NOMO-1 treated with DMSO at 0.1 percent for 48 hours (cell line): ENCODE results near the gene UPK3BL1.
"Not testable (repeated sequence)": the region's sequence is repeated elsewhere in the genome, so short reads cannot be mapped to it uniquely, and the experiment has no call there.

Experiments
- DNase-seq: peaks from one replicate; lab custom pipeline; 2025; ENCODE audit not compliant: unreplicated experiment; lab: John Stamatoyannopoulos, UW

The UPK3BL1 gene, protein sequence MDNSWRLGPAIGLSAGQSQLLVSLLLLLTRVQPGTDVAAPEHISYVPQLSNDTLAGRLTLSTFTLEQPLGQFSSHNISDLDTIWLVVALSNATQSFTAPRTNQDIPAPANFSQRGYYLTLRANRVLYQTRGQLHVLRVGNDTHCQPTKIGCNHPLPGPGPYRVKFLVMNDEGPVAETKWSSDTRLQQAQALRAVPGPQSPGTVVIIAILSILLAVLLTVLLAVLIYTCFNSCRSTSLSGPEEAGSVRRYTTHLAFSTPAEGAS

DNA sequence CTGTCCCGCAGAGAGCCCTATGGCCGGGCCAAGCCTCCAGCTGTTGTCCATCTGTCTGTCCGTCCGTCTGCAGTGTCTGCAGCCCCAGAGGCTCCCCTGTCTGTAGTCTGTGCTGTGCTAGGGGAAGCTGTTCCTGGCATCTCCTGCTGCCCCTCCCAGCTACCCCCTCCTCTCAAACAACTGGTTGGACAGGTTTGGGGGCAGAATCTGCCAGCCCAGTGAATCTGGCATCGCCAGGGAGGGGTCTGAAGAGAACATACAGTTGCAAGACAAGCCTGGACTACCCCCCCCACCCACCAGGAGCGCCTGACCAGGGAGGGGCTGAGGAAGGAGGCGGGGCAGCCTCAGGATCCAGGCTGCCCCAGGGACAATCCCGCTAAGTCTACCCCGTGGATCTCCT is at the start of gene UPK3BL1:
Gene UPK3BL1 (minus strand): TSS at position 101 of the 400 bp plus-strand sequence. CDS start 50 bp downstream, at position 51.
- not testable (repeated sequence) for DNase-seq

DNA sequence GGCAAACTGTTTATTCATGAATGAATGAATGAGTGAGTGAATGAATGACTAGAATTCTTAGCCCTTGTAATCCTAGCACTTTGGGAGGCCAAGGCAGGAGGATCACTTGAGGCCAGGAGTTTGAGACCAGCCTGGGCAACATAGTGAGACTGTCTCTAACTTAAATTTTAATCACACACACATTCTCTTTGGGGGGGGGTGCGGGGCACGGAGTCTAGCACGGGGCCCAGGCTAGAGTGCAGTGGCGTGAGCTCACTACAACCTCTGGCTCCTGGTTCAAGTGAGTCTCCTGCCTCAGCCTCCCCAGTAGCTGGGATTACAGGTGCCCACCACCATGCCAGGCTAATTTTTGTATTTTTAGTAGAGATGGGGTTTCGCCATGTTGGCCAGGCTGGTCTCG is 48.0 kb upstream of the UPK3BL1 start:
- DNase-seq: not testable (repeated sequence)

DNA sequence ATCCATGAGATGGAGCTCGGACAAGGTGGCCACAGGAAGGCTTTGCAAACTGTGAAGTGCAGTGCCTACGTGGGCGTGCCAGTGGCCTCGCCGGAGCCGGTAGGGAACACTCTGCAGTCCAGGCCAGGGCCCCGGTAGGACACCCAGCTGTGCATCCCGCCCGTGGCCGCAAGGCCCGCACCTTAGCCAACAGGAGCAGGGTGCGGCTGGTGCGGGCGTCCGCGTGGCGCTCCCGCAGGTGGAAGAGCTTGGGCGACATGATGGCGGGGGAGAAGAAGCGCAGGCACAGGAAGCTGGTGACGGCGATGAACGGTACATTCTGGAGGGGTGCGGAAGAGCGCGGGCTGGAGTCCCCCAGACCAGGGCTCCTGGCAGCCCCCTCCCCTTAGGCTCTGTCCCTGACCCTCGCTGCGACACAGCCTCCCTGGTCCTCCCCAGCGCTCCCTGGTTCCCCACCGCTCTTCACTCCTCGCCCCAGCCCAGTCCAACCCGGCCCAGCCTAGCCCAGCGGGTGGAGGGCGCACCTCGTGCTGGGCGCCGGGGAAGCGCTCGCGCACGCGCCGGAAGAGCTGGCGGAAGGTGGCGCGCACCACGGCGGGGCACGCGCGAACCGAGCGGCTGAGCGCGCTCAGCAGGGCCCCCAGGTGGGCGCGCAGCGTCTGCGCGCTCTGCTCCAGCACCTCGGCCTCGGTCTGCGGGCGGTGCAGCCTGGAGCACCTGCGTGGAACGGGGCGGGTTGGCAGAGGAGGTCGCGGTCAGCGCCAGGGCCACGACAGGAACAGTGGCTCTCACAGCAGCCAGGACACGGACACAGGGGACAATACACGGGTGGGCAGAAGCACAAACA is 47.1 kb upstream of the UPK3BL1 start:
- not testable (repeated sequence) for DNase-seq

DNA sequence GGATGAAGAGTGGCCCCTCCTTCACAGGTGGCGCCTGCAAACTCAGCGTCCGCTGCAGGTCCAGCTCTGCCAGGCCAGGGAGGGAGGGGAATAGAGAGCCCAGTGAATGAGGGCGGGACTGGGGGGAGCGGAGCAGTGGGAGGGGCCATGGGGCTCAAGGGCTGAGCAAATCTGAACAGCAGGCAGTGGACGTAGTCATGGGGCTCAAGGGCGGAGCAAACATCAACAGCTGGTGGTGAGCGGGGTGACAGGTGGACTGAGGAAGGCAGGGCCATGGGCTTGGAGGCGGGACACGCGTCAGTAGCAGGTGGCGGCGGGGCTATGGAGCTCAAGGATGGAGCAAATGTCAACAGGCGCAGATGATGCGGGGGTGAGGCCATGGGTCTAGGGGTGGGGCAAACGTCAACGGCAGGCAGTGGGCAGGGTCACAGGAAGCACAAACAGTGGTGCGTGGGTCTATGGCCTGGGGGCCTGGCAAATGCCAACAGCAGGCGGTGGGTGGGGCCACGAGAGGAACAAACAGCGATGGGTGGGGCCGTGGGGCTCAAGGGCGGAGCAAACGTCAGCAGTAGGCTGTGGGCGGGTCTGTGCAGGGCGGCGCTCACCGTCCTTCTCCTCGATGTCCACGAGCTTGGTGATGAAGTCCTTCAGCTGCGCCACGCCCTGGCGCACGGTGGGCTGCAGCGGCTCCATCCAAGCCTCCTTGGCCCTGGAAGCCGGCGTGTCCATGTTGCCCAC is 45.9 kb upstream of the UPK3BL1 start:
- DNase-seq: not testable (repeated sequence)

DNA sequence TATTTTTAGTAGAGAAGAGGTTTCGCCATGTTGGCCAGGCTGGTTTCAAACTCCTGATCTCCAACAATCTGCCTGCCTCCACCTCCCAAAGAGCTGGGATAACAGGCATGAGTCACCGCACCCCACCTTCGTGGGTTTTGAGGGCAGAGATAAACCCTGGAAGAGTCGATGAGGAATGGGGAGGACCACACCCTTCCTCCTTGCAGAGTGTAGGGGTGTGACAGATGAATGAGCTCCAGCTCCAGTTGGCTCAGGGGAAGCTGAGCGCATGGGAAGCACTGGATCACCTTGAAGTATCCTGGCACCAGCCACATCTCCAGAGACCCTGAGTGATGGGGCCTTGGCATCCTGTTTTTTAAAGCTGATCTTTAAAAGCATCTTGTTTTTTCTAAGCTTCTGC is 40.0 kb upstream of the UPK3BL1 start:
- DNase-seq: not testable (repeated sequence)

DNA sequence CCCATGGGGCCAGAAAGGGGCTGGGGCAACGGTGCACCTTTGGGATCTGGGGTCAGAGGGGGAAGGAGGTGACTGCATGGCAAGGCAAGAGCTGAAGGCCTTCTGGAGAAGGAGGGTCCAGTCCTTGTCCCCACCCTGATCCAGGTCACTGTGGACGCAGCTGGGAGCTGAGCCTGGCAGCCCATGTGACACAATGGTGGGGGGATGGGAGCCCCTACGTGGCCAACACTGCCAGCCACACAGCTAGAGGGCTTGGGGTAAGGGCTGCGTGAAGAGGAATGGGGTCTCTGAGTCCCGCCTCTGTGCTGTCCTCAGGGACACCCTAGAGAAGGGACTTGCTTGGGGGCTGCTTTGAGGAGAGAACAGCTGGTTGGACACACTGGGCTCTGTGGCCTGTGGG is 38.2 kb upstream of the UPK3BL1 start:
- not testable (repeated sequence) for DNase-seq

DNA sequence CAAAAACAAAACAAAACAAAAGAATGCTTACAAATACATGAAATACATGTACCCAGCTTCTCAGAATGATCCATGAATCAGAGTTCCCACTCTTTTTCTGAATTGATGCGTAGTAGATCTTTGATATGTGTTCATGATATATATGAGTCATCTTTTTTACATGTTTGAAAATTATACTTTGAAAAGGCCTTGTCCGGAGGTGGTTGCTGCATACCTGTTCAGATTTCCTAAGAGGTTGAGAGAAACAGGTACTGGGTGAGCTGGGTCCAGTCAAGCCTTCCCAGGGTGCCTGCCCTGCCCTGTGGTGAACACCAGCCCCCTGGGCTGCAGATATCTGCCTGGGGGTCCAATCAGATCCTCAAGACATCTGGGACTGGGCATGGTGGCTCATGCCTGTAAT is 33.0 kb upstream of the UPK3BL1 start:
- DNase-seq: not testable (repeated sequence)

DNA sequence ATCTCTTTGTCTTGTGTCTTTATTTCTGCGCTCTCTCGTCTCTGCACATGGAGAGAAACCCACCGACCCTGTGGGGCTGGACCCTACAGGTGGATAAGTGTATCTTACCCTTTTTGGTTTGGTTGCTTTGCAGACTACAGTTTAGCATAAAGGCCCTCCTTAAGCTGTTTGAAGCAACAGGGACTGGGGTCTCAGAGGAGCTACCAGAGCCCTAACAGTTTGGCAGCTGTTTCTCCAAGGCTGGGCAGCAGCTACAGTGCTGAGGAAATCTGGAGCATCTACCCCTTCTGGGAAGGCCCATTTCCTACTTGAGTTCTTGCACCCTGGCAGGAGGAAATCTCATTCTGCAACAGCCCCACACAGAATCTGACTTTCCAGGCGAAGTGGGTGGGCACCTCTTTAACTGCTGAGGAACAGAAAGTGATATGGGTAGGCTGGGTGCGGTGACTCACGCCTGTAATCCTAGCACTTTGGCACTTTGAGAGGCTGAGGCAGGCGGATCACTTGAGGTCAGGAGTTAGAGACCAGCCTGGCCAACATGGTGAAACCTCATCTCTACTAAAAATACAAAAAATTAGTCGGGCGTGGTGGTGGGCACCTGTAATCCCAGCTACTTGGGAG is 31.0 kb upstream of the UPK3BL1 start:
- DNase-seq: not testable (repeated sequence)

DNA sequence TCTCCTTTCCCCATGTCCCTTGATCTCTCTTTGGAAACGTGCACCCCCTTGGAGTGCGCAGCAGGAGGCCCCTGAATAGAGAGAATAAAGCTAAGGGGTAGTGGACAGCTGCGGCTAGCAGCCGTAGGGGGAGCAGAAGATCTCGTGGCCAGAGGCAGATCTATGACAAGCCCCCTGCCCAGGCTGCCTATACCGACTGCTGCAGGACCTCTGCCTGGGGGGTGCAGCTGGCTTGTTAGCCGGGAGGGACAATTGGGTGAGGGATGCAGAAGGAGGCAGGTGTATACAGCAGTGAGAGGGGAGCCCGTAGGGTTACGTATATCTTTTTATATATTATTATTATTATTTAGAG is 29.3 kb upstream of the UPK3BL1 start:
- not testable (repeated sequence) for DNase-seq

DNA sequence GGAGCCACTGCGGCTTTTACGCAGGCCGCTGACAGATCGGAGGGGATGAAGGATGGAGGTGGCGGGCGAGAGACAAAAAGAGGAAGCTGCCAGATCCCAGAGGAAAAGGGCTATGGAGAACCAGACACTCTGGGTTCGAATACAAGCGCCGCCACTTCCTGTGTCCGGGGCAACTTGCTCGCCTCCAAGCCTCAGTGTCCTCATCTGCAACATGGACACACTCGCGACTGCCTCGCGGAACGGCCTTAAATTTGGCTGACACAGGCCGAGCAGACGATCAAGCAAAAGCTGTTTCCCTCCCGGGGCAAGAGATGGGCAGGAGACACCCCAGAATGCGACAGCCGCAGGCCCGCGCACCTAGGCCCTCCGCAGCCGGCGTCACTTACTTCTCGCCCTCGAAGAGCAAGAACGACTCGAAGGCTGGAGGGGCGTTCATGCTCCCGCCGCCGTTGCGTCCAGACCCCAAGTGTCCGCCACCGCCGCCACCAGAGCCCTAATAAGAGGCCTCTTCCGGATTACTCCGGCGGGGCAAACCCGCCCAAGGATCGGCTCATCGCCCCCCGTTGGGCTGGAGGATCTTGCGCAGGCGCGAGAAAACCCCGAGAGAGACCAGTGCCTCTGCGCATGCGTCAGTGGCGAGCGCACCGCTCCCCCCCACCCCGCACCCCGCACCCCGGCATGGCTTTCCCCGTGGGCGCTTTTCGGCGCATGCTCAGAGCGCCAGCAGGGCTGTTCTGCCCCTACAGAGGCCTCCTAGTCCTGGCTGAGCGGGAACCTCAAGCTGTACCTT is 28.8 kb upstream of the UPK3BL1 start, which contains the start of gene POLR2J2:
Gene POLR2J2 (minus strand): TSS at position 498 of the 790 bp plus-strand sequence. CDS start 62 bp downstream, at position 436.
- DNase-seq: not testable (repeated sequence)

DNA sequence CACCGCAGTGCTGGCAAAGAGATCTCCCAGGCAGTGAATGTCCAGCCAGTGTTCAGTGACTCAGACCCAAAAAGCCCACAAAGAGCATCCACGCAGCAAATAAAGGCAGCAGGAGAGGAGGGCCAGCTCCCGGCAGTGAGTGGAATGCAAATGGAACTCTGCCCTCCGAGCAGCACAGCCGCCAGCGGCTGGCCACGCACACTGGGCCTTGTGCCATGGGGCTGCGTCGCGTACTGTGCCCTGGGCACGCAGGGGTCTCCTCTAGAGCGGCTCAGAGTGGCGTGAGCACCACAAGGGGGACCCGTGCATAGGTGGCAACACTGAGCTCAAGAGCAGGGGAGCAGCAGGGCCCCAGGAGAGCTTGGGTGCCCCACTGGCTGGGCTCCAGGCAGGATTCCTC is 24.9 kb upstream of the UPK3BL1 start:
- not testable (repeated sequence) for DNase-seq

DNA sequence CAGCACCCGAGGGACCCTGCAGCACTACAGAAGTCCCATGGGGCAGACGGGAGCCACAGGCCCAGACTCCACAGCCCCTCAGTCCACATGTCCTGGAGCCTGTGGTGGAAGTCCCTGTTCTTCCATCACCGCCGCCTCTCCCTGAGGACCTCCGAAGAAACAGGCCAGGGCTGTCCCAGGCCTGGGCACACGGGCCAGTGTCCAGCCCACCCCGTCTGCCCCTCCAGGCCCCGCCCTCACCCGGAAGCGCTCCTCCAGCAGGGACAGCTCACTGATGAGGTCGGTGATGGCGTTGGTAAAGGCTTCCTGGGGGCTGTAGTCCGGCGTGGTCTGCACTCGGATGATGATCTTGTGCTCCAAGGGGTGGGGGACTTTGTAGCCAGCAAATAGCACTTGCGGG is 24.3 kb upstream of the UPK3BL1 start:
- not testable (repeated sequence) for DNase-seq

DNA sequence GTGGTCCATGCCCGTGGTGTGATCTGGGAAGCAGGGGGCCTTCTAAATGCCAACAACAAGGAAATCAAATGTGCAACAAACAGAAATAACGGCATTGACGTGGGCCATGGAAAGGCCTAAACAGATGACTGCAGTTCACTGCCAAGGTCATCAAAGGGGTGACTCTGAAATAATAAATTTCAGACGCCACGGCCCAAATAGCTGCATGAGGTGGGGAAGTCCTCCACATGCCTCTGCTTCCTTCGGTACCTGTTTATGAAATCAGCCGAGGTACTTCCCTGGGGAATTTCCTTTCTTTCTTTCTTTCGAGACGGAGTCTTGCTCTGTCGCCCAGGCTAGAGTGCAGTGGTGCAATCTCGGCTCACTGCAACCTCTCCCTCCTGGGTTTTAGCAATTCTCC is 22.2 kb upstream of the UPK3BL1 start:
- DNase-seq: not testable (repeated sequence)

DNA sequence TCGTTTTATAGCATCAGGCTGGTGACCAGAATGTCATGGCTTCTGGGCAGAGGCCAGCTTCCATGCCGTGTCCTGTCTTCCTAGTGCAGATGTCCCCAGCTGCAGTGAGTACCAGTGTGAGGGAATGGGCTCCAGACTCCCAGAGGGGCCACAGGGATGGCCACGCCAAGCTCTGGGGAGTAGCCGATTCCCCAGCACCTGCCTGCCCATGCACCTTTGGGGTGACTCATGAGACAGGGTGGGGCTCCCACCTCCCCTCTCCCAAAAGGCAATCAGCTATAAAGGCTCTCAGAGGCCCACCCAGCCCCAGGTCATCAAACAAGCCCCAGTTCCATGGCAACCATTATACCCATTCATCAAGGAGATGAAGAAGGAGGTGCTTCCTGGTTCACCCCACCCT is 7.3 kb upstream of the UPK3BL1 start, which contains the start of gene SPDYE2B:
Gene SPDYE2B (plus strand): TSS at position 396 of the 400 bp plus-strand sequence. CDS start 2,030 bp downstream, outside the sequence.
- DNase-seq: not testable (repeated sequence)

DNA sequence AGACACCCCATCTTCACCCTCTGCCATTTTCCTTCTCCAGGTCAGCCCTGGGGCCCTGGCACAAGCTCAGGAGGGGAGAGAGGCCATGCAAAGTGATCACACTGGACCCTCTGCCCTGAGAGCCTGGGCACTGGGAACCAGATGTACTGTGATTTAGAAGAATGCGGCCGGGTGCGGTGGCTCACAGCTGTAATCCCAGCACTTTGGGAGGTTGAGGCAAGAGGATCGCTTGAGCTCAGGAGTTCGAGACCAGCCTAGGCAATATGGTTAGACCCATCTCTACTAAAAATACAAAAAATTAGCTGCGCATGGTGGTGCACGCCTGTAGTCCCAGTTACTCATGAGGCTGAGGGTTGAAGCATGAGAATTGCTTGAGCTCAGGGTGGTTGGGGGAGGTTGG is 5.2 kb upstream of the UPK3BL1 start:
- DNase-seq: not testable (repeated sequence)

DNA sequence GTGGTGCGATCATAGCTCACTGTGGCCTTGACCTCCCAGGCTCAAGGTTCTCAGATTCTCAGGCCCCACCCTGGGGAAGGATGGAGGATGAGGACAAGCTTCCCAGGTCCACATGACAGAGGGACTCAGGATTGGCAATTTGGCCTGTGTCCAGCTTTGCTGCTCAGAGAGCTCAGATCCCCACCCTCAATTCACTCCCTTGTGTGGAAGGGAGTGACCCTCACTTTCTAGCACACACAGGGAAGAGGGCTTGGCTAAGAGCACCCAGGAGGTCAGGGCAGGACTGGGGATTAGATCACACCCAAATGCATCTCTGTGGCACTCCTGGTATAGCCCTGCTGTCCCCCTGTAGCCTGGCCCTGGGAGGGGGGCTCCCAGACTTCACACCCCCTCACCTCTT is 813 bp upstream of the UPK3BL1 start:
- DNase-seq: not testable (repeated sequence)

DNA sequence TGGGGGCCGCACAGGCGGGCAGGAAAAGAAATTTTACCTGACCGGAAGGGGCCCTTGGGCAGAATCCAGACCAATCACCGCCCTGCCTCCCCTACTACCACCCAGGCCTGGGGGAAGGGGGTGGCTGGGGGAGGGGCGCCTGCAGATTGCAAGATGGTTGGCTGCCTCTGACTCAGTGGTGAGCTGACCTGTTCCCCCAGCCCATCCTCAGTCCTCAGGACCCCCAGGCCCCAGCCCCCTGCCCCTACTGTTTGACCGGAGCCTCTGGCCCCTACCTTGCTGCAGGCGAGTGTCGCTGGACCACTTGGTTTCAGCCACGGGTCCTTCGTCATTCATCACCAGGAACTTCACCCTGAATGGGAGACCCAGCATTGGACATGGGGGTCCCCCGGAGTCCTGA is 3.7 kb downstream of the UPK3BL1 start:
- DNase-seq: not testable (repeated sequence)

DNA sequence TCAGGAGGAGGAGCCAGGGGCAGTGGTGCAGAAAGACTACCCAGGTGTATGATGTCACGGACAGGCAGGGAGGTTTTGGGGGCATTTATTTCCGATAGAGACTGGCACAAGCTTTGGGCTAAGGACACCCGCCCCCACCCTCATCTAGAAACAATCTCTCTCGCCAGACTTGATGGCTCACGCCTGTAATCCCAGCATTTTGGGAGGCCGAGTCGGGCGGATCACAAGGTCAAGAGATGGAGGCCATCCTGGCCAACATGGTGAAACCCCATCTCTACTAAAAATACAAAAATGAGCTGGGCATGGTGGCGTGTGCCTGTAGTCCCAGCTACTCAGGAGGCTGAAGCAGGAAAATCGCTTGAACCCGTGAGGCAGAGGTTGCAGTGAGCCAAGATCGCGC is 5.6 kb downstream of the UPK3BL1 start:
- DNase-seq: not testable (repeated sequence)

DNA sequence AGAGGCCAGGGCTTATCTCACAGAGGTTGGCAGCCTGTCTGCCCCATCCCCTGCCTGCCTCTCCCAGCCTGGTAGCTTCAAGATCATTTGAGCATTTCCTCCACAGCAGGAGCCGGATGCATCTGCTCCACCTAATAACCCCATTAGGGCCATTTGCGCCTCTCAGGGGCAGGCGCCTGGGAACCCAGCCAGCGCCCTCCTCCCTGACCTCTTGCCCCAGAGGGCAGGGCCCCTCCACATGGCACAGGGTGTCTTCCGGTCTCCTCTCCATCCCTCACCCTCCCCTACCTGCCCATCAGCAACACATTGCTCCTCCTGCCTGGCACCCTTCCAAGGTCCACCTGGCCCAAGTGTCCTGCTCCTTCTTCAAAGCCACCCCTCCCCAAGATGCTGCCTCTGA is 7.2 kb downstream of the UPK3BL1 start:
- not testable (repeated sequence) for DNase-seq

DNA sequence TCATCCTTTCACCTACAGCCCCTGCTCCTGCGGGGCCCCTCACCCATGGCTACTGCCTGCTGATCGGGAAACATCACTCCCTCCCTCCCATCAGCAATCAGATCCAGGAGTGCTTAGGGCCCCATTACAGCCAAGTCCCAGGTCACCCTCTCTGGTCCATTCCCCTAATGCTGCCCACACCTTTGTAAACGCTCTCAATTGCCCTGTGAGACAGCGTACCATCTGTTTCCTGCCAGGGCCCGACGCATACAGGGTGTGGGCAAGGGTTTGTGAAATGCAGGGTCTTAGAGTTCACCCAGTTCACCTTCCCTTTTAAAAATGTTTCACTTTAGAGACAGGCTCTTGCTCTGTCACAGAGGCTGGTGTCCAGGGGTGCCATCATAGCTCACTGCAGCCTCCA is 8.3 kb downstream of the UPK3BL1 start:
- DNase-seq: not testable (repeated sequence)
